KMS-11 (cell line): Measurements from ENCODE around the gene ANKRD13D.

Source experiments
- H2AFZ ChIP-seq: fragments of 200-600 bp; sonication (generic); 2 replicates; pipeline ENCODE4 v1.6.1; 2016; ENCODE audit warnings: antibody characterized with exemption, mixed run types, low read depth
- H3K27ac ChIP-seq: fragments of 200-600 bp; sonication (generic); 2 replicates; pipeline ENCODE4 v1.6.1; 2016; ENCODE audit warnings: mild to moderate bottlenecking, mixed run types
- H3K27me3 ChIP-seq: fragments of 200-600 bp; sonication (generic); 2 replicates; pipeline ENCODE4 v1.6.1; 2017; ENCODE audit warnings: mild to moderate bottlenecking, low read depth, mixed run types, moderate library complexity; ENCODE audit not compliant: insufficient read depth
- H3K36me3 ChIP-seq: fragments of 200-600 bp; sonication (generic); 2 replicates; pipeline ENCODE4 v1.6.1; 2017; ENCODE audit warnings: mild to moderate bottlenecking, mixed run types; ENCODE audit not compliant: insufficient read depth
- H3K4me1 ChIP-seq: fragments of 200-600 bp; sonication (generic); 2 replicates; pipeline ENCODE4 v1.6.1; 2016; ENCODE audit warnings: mild to moderate bottlenecking, low read depth, mixed run types; ENCODE audit not compliant: poor library complexity, severe bottlenecking
- H3K4me2 ChIP-seq: fragments of 200-600 bp; sonication (generic); 2 replicates; pipeline ENCODE4 v1.7.0; 2016; ENCODE audit warnings: mild to moderate bottlenecking, mixed run types
- H3K4me3 ChIP-seq: fragments of 200-600 bp; sonication (generic); IDR thresholded peaks from 2 replicates; pipeline ENCODE4 v1.6.1; 2017; ENCODE audit warnings: low read depth, low read length, mixed read lengths; ENCODE audit not compliant: insufficient read depth
- H3K79me2 ChIP-seq: fragments of 200-600 bp; sonication (generic); 2 replicates; pipeline ENCODE4 v1.6.1; 2016; ENCODE audit warnings: low read depth, mixed run types; ENCODE audit not compliant: insufficient read depth
- H3K9ac ChIP-seq: fragments of 200-600 bp; sonication (generic); 2 replicates; pipeline ENCODE4 v1.6.1; 2016; ENCODE audit warnings: mild to moderate bottlenecking, mixed run types
- H4K20me1 ChIP-seq: fragments of 200-600 bp; sonication (generic); 2 replicates; pipeline ENCODE4 v1.6.1; 2016; ENCODE audit warnings: mild to moderate bottlenecking, mixed run types; ENCODE audit not compliant: insufficient read depth
- CTCF ChIP-seq: fragments of 200-600 bp; sonication (generic); conservative IDR thresholded peaks from 2 replicates; pipeline ENCODE4 v1.6.1; 2017; ENCODE audit warnings: low read depth, mild to moderate bottlenecking, antibody characterized with exemption, low read length, moderate library complexity, mixed read lengths

The ANKRD13D gene

DNA sequence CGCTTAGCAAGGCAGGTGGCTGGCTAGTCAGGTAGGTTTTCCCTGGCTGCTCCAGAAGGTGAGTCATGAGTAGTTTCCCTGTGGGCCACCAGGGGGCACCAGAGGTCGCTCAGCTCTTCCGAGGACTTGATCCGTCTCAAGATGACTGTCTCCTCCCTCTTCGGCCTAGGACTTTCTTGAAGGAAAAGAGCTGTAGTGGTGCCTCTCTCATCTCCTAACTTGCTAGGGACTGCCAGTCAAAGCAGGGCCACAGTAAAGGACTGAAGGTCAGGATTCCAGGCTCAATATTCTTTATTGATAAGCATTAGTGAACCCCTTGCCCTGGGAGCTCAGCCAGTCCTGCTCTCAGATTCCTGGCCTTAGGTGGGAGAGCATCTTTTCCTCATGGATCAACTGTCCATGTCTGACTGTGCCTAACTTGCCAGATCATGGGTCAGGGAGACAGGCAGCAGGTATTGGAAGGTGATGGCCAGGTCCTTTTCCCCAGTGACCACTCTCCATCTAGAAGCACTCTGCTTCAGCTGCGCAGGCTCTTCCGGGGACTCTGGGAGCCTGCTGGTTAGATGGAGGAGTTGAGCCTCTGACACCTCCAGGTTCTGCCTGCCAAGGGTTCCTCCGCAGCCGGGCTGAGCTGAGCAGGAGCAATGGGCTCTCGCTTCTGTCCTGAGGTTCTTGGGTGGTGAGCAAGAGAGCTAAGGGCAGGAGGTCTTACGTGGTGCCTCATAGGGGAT, 62.3 kb downstream of the ANKRD13D start:
- TF ChIP-seq CTCF = peak; percentile 80
- peak overlapping the region; percentile 10; the same call in 1 of the 2 replicates for H2AFZ ChIP-seq
- H3K9ac ChIP-seq = no peak overlapping the region
- no peaks in the 10 kb centered on the region for H3K36me3 ChIP-seq
- H3K27ac ChIP-seq = no peak overlapping the region
- H3K4me1 ChIP-seq = peaks cover 41% of the 10 kb centered on the region
- H3K4me2 ChIP-seq = no peak overlapping the region; the same call in 1 of the 2 replicates
- H4K20me1 ChIP-seq = no peaks in the 10 kb centered on the region
- no peaks in the 10 kb centered on the region for H3K79me2 ChIP-seq
- no peaks in the 10 kb centered on the region for H3K27me3 ChIP-seq
- H3K4me3 ChIP-seq = no peak overlapping the region
